WTC11 (cell line): ENCODE data around the gene RAD21L1. TPM values are rescaled to one million over a fixed set of nuclear protein-coding genes. Genes with fewer than 3 reads are reported as not detected.

Experiments used
- ATAC-seq: fragments of 200-7000 bp; cut with Tn5 transposase; 2 replicates; pipeline ENCODE4 v1.10.0; 2021; ENCODE audit warnings: mild to moderate bottlenecking, moderate library complexity
- CTCF ChIA-PET: fragments of 300-600 bp; sonication (Branson Sonifier 250); formaldehyde crosslinking; loops from one replicate; lab custom pipeline; 2021; ENCODE audit warnings: antibody characterized with exemption; lab: Charles Lee
- POLR2A ChIA-PET: fragments of 350-600 bp; sonication (Branson Sonifier 250); formaldehyde crosslinking; loops from one replicate; lab custom pipeline; 2021; ENCODE audit warnings: antibody characterized with exemption; lab: Charles Lee
- DNase-seq: peaks from one replicate; pipeline ENCODE4 v3.0.0; 2021; ENCODE audit warnings: low spot score
- H3K27ac Mint-ChIP-seq: 2 replicates; pipeline ENCODE4 v1.8.0; 2021; ENCODE audit warnings: mixed read lengths
- H3K27me3 Mint-ChIP-seq: 2 replicates; pipeline ENCODE4 v1.8.0; 2021; ENCODE audit warnings: low read depth, mild to moderate bottlenecking, moderate library complexity, mixed read lengths
- H3K36me3 Mint-ChIP-seq: 2 replicates; pipeline ENCODE4 v1.8.0; 2021; ENCODE audit warnings: mixed read lengths
- H3K4me1 Mint-ChIP-seq: 2 replicates; pipeline ENCODE4 v1.8.0; 2022; ENCODE audit warnings: mixed read lengths
- H3K4me3 Mint-ChIP-seq: 2 replicates; pipeline ENCODE4 v1.8.0; 2021; ENCODE audit warnings: mild to moderate bottlenecking, moderate library complexity, mixed read lengths
- H3K9me3 Mint-ChIP-seq: 2 replicates; pipeline ENCODE4 v1.8.0; 2021; ENCODE audit warnings: mixed read lengths
- ATF2 ChIP-seq: sonication (generic); formaldehyde crosslinking; IDR thresholded peaks from 2 replicates; pipeline ENCODE4 v1.8.1; 2022; ENCODE audit warnings: low read depth, missing genetic modification reagents, borderline replicate concordance
- ATF6 ChIP-seq: sonication (generic); formaldehyde crosslinking; IDR thresholded peaks from 2 replicates; pipeline ENCODE4 v1.8.1; 2023; ENCODE audit warnings: mild to moderate bottlenecking, missing genetic modification reagents
- CREM ChIP-seq: sonication (generic); formaldehyde crosslinking; IDR thresholded peaks from 2 replicates; pipeline ENCODE4 v1.8.1; 2022; ENCODE audit warnings: mild to moderate bottlenecking, missing genetic modification reagents, moderate library complexity
- E2F4 ChIP-seq: sonication (generic); formaldehyde crosslinking; IDR thresholded peaks from 2 replicates; pipeline ENCODE4 v1.8.1; 2022; ENCODE audit warnings: low read depth, mild to moderate bottlenecking, moderate library complexity, missing genetic modification reagents, borderline replicate concordance
- ERG ChIP-seq: fragments of 250-450 bp; sonication (Bioruptor Pico); IDR thresholded peaks from 2 replicates; pipeline ENCODE4 v1.8.0; 2021; ENCODE audit warnings: mild to moderate bottlenecking
- ESRRA ChIP-seq: sonication (generic); formaldehyde crosslinking; IDR thresholded peaks from 2 replicates; pipeline ENCODE4 v1.8.1; 2022; ENCODE audit warnings: mild to moderate bottlenecking, missing genetic modification reagents, borderline replicate concordance
- FOXK1 ChIP-seq: sonication (generic); formaldehyde crosslinking; IDR thresholded peaks from 2 replicates; pipeline ENCODE4 v1.8.0; 2022; ENCODE audit warnings: mild to moderate bottlenecking, moderate library complexity, missing genetic modification reagents
- GRHL2 ChIP-seq: fragments of 250-450 bp; sonication (Bioruptor Pico); IDR thresholded peaks from 2 replicates; pipeline ENCODE4 v1.8.0; 2022; ENCODE audit warnings: mild to moderate bottlenecking, moderate library complexity; ENCODE audit not compliant: insufficient replicate concordance, severe bottlenecking
- HMGXB4 ChIP-seq: sonication (generic); formaldehyde crosslinking; IDR thresholded peaks from 2 replicates; pipeline ENCODE4 v1.8.1; 2023; ENCODE audit warnings: mild to moderate bottlenecking, moderate library complexity, missing genetic modification reagents
- IRF2 ChIP-seq: sonication (generic); formaldehyde crosslinking; IDR thresholded peaks from 2 replicates; pipeline ENCODE4 v1.8.0; 2022; ENCODE audit warnings: low read depth, missing genetic modification reagents, borderline replicate concordance
- JUN ChIP-seq: sonication (generic); formaldehyde crosslinking; IDR thresholded peaks from 2 replicates; pipeline ENCODE4 v1.8.0; 2023; ENCODE audit warnings: mild to moderate bottlenecking, missing genetic modification reagents
- MLX ChIP-seq: sonication (generic); formaldehyde crosslinking; IDR thresholded peaks from 2 replicates; pipeline ENCODE4 v1.8.1; 2023; ENCODE audit warnings: mild to moderate bottlenecking, missing genetic modification reagents, moderate library complexity
- OVOL2 ChIP-seq: fragments of 250-450 bp; sonication (Bioruptor Pico); IDR thresholded peaks from 2 replicates; pipeline ENCODE4 v1.9.0; 2021; ENCODE audit warnings: mild to moderate bottlenecking, borderline replicate concordance
- RELA ChIP-seq: sonication (generic); formaldehyde crosslinking; IDR thresholded peaks from 2 replicates; pipeline ENCODE4 v1.8.1; 2022; ENCODE audit warnings: missing genetic modification reagents, mild to moderate bottlenecking, borderline replicate concordance
- SMAD4 ChIP-seq: sonication (generic); formaldehyde crosslinking; IDR thresholded peaks from 2 replicates; pipeline ENCODE4 v1.8.0; 2022; ENCODE audit warnings: mild to moderate bottlenecking, missing genetic modification reagents
- SP1 ChIP-seq: sonication (generic); formaldehyde crosslinking; conservative IDR thresholded peaks from 2 replicates; pipeline ENCODE4 v1.8.1; 2022; ENCODE audit warnings: missing genetic modification reagents
- ZNF121 ChIP-seq: sonication (generic); formaldehyde crosslinking; IDR thresholded peaks from 2 replicates; pipeline ENCODE4 v1.8.0; 2023; ENCODE audit warnings: missing genetic modification reagents
- ZNF232 ChIP-seq: sonication (generic); formaldehyde crosslinking; IDR thresholded peaks from 2 replicates; pipeline ENCODE4 v1.8.0; 2022; ENCODE audit warnings: mild to moderate bottlenecking, missing genetic modification reagents
- ZNF317 ChIP-seq: sonication (generic); formaldehyde crosslinking; IDR thresholded peaks from 2 replicates; pipeline ENCODE4 v1.8.1; 2023; ENCODE audit warnings: low read depth, mild to moderate bottlenecking, moderate library complexity, missing genetic modification reagents, borderline replicate concordance
- total RNA-seq: library from RNA; stranded (reverse); gene quantifications from 3 replicates; pipeline ENCODE4 v1.2.3, GENCODE V29; 2021

Gene RAD21L1
- total RNA-seq, 1 experiment from 2014 or later, result 0.77 TPM

GRCh38 chr20:1286267-1287024 lies 60.6 kb downstream of the RAD21L1 start:
- ATAC-seq, result no peak

GRCh38 chr20:1287306-1287705 lies 61.5 kb downstream of the RAD21L1 start:
- no peak for DNase-seq
- H3K36me3 Mint-ChIP-seq, result no peaks in the 10 kb centered on the region
- no peaks in the 10 kb centered on the region for H3K4me1 Mint-ChIP-seq
- TF ChIP-seq HMGXB4 (CRISPR knock-in tag), result no peak
- TF ChIP-seq ZNF121, result no peak
- TF ChIP-seq MLX, result no peak
- TF ChIP-seq SMAD4 (CRISPR knock-in tag), result no peak
- TF ChIP-seq ZNF232 (CRISPR knock-in tag), result no peak
- no peak for TF ChIP-seq JUN
- TF ChIP-seq OVOL2, result no peak
- TF ChIP-seq FOXK1 (CRISPR knock-in tag), result no peak
- no peak for TF ChIP-seq ZNF317 (CRISPR knock-in tag)
- TF ChIP-seq CREM (CRISPR knock-in tag), result no peak
- TF ChIP-seq RELA (CRISPR knock-in tag), result no peak
- ChIA-PET CTCF (interaction anchor here (0.7 to 1.5 kb wide), 2 partner anchors 12 to 17 kb away, joined by 3 to 4 read pairs; no protein-coding TSS in a partner anchor), POLR2A (no interaction called here)
- ATAC-seq, result no peak
- no peaks in the 10 kb centered on the region for H3K9me3 Mint-ChIP-seq
- no peak overlapping the region for H3K4me3 Mint-ChIP-seq
- no peaks in the 10 kb centered on the region for H3K27me3 Mint-ChIP-seq
- no peak overlapping the region for H3K27ac Mint-ChIP-seq

More at GRCh38 chr20:1286267-1287024, 60.6 kb downstream of the RAD21L1 start:
- Mint-ChIP-seq H3K4me1 (no peaks in the 10 kb centered on the region), H3K27ac (no peak overlapping the region), H3K9me3 (no peaks in the 10 kb centered on the region), H3K27me3 (no peaks in the 10 kb centered on the region), H3K36me3 (no peaks in the 10 kb centered on the region), H3K4me3 (no peak overlapping the region)
- POLR2A ChIA-PET, result no interaction called here
- DNase-seq, result no peak
- TF ChIP-seq ZNF232 (CRISPR knock-in tag), result no peak
- TF ChIP-seq SP1, result no peak
- TF ChIP-seq ESRRA (CRISPR knock-in tag), result no peak
- TF ChIP-seq GRHL2 (CRISPR knock-in tag), result no peak
- no peak for TF ChIP-seq ERG
- TF ChIP-seq ATF6 (CRISPR knock-in tag), result no peak
- TF ChIP-seq ATF2 (CRISPR knock-in tag), result no peak
- no peak for TF ChIP-seq E2F4 (CRISPR knock-in tag)
- no peak for TF ChIP-seq IRF2
- CTCF ChIA-PET, result interaction anchor here (1.5 kb wide), 1 partner anchor 18 kb away, joined by 3 read pairs; no protein-coding TSS in a partner anchor
